ENCODE data around the gene NID2.

DNA sequence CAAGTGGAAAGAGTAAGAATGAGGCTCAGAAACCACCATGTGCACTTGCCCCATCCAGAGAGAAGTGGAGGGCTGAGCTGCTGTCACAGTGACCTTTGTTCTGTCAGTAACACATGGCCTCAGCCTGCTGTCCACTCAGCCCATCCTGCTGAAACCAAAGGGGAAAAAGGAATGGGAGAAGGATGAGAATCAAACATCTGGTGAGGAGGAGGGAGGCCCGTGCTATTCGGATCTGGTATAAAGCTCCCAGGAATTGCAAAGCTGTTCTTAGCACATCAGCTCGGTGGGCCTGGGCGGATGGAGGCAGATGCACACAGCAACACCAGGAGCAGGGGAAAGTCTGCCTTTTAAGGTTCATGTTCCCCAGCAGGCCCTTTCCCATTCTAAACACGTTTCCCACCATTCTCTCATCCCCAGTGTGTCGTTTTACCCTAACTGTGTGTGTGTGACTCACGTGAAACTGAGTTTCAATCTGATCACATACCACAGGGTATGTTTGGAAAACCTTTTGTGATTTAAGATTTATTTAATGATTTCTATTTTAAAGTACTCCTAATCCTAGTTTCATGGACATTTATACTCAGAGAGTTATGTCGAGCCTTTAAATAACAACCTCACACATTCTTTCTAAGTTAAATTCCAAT, 42.7 kb downstream of the NID2 start:
- TF ChIP-seq, protein P1, sequence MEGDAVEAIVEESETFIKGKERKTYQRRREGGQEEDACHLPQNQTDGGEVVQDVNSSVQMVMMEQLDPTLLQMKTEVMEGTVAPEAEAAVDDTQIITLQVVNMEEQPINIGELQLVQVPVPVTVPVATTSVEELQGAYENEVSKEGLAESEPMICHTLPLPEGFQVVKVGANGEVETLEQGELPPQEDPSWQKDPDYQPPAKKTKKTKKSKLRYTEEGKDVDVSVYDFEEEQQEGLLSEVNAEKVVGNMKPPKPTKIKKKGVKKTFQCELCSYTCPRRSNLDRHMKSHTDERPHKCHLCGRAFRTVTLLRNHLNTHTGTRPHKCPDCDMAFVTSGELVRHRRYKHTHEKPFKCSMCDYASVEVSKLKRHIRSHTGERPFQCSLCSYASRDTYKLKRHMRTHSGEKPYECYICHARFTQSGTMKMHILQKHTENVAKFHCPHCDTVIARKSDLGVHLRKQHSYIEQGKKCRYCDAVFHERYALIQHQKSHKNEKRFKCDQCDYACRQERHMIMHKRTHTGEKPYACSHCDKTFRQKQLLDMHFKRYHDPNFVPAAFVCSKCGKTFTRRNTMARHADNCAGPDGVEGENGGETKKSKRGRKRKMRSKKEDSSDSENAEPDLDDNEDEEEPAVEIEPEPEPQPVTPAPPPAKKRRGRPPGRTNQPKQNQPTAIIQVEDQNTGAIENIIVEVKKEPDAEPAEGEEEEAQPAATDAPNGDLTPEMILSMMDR (IDR thresholded peaks at IDR 0.05; ENCODE audit: low read depth, low read length, poor library complexity, severe bottlenecking) = no peak
- no peak for TF ChIP-seq EZH2phosphoT487 (IDR thresholded peaks at IDR 0.05; ENCODE audit: borderline replicate concordance, low read length)

All from DOHH2 (cell line).